ENCODE data around the gene ZBP1.

DNA sequence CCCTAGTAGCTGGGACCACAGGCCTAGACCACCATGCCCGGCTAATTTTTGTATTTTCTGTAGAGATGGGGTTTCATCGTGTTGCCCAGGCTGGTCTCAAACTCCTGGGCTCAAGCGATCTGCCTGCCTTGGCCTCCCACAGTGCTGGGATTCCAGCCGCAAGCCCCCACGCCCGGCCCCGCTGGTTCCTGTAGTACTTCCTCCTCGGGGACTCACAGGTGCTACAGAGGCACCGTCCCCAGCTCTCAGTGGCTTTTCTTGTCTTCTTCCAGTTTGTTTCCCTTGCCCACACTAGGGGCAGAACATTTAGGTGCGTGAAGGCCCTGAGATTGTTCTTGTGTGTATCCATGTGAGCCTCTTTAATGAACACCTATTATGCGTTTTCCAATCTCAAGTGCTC, 773 bp upstream of the ZBP1 start:
- TF ChIP-seq CTCF (conservative IDR thresholded peaks at IDR 0.05) (no peak), EZH2 (IDR thresholded peaks at IDR 0.05; ENCODE audit: low read depth) (no peak)

All from PC-9 (cell line).